ACHN (cell line): ENCODE data around the gene DBNDD1.
"Not testable (repeated sequence)": the region's sequence is repeated elsewhere in the genome, so short reads cannot be mapped to it uniquely, and the experiment has no call there.

Experiments used
- DNase-seq: peaks from one replicate; pipeline ENCODE4 v3.0.0-alpha.2; 2015
- in situ Hi-C: cut with HindIII; loops from 2 replicates; pipeline ENCODE4 v1.10.0; 2017; ENCODE audit warnings: low sequenced_read_pairs, low pct_ligation_motif_present, low pct_unique_long_range_greater_than_20kb

Gene DBNDD1

DNA sequence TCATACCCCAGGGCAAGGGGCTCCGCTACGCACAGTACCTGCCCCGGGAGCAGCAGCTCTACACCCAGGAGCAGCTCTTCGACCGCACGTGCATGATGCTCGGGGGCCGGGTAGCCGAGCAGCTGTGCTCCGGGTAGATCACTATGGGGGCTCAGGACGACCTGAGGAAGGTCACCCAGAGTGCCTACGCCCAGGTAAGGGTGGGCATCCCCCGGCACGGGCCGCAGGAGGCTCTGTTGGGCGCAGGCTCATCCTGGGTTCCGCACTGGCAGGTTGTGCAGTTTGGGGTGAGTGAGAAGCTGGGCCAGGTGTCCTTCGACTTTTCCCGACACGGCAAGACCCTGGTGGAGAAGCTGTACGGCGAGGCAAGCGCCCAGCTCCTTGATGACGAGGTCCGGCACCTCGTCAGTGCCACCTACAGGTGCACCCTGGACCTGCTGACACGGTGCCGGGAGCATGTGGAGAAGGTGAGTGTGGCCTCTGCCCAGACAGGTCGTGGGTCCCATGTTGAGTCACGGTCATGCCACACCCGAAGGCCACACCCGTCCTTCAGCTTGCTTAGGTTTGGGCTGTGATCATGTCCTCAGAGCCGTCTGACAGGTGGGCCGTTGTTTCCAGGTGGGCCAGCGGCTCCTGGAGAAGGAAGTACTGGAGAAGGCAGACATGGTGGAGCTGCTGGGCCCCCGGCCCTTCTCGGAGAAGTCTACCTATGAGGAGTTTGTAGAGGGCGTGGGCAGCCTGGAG, 19.3 kb downstream of the DBNDD1 start:
- no peak for DNase-seq
- in situ Hi-C loops, result no loop called here

DNA sequence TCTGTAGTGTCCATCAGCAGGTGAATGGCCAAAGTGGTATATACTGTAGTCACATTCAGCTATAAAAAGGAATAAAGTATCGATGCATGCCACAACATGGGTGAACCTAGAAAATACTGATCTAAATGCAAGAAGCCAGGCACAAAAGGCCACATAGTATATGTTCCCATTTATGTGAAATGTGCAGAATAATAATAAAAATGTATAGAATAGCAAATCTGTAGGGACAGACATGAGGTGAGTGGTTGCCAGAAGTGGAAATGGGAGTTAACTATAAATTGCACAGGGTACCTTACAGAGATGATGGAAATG, 23.1 kb downstream of the DBNDD1 start:
- DNase-seq, result no peak
- in situ Hi-C loops, result no loop called here

DNA sequence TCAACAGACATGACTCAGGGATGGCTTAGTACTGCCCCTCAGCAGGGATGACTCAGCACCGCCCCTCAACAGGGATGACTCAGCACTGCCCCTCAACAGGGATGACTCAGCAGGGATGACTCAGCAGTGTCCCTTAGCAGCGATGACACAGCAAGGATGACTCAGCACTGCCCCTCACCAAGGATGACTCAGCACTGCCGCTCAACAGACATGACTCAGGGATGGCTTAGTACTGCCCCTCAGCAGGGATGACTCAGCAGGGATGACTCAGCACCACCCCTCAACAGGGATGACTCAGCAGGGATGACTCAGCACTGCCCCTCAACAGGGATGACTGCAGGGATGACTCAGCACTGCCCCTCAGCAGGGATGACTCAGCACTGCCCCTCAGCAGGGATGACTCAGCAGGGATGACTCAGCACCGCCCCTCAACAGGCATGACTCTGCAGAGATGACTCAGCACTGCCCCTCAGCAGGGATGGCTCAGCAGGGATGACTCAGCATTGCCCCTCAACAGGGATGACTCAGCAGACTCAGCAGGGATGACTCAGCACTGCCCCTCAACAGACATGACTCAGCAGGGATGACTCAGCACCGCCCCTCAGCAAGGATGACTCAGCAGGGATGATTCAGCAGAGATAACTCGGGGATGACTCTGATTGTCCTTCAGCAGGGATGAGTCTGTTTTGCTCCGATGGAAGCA, 23.6 kb downstream of the DBNDD1 start:
- in situ Hi-C loops, result not testable (repeated sequence)
- DNase-seq, result peak; percentile 64

DNA sequence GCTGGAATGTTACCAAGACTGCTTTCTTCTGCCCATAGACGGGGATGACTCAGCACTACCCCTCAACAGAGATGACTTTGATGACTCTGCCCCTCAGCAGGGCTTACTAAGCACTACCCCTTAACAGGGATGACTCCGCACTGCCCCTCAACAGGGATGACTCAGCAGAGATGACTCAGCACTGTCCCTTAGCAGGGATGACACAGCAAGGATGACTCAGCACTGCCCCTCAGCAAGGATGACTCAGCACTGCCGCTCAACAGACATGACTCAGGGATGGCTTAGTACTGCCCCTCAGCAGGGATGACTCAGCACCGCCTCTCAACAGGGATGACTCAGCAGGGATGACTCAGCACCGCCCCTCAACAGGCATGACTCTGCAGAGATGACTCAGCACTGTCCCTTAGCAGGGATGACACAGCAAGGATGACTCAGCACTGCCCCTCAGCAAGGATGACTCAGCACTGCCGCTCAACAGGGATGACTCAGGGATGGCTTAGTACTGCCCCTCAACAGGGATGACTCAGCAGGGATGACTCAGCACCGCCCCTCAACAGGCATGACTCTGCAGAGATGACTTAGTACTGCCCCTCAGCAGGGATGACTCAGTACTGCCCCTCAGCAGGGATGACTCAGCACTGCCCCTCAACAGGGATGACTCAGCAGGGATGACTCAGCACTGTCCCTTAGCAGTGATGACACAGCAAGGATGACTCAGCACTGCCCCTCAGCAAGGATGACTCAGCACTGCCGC, 24.4 kb downstream of the DBNDD1 start:
- DNase-seq, result peak; percentile 62
- in situ Hi-C loops, result not testable (repeated sequence)

DNA sequence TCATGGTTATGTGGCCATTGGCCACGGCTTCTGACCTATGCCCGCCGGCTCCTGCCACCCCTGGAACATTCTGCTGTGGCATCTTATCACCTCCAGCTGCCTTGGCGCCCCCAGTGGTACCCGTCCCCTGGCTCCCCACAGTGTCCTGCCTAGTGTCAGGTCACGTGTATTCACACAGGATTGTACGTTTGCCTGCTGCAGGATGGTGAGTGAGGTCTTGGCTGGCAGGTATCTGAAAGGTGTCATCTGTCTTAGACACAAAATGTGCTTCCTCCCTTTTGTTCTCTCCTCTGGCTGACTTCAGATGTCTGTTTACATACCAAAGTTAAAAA, 24.9 kb downstream of the DBNDD1 start:
- DNase-seq, result no peak
- in situ Hi-C loops, result no loop called here

DNA sequence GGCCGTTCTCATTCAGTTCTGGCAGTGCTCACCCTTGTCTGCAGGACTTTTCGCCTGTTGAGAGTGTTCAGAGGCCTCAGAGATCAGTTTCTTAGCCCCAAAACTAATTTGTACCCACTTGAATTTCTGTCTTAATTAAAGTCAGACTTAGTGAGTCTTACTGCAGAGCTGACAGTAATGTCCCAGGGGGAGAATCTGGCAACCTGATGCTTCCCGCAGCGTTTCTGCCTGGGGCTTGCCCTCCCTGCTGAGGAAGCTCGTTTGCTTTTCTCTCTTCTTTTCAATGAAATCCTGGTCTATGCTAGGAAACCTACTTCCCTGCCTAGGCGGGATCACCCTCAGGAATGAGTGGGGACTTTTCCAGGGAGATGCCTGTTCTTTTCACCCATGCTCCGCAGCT, 25.3 kb downstream of the DBNDD1 start:
- in situ Hi-C loops, result no loop called here

DNA sequence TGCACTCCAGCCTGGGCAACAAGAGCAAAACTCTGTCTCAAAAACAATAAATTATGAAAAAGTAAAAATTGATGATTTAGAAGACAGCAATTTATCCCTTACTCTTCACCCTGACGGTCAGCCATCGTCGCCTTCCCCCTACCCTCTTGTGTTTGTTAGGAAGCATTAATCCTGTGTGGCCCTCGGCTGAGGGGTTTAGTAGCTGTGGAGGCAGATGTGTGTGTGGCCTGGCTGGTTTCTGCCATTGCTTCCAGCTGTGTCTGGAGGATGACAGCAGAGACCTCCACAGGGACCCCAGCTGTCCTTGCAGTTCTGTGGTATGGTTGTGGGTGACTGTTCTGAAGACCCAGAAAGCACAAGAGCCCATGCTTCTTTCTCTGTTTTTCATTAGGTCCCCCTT, 25.9 kb downstream of the DBNDD1 start:
- in situ Hi-C loops, result no loop called here

More for the DNA sequence above, 25.3 kb downstream of the DBNDD1 start:
- no peak for DNase-seq

DNA sequence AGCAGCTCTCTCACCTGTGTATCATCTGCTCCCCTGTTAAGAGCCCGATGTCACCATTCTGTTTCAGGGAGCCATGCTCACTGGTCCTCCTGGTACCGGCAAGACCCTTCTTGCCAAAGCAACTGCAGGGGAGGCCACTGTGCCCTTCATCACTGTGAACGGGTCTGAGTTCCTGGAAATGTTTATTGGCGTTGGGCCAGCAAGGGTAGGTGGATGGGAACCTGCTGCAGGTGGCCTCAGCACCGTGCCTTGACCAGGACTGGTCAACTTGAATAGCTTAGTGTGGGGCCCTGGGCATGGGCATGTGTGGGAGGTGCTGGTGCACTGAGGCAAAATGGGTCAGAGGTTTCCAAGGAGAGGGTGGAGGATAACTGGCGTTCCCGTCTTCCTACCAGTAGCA, 28.5 kb downstream of the DBNDD1 start:
- DNase-seq, result no peak
- in situ Hi-C loops, result no loop called here

More for the DNA sequence above, 25.9 kb downstream of the DBNDD1 start:
- no peak for DNase-seq

DNA sequence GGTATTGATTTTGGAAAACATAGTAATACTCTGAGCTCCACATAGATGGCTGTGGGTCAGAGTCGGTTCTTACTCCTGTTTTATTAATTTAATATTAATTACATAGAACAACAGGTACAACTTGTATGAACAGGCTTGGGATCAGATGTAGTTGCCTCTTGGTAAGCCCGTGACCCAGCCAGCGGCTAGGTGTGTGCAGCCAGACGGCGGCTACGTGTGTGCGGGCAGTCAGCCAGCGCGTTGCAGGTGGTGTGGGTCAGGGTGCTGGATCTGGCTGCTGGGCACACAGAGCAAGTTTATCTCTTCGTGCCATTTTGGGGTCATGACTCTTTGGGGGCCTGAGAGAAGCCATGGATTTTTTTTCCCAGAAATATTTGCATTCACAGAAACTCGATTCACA, 30.3 kb downstream of the DBNDD1 start:
- in situ Hi-C loops, result no loop called here
- no peak for DNase-seq

DNA sequence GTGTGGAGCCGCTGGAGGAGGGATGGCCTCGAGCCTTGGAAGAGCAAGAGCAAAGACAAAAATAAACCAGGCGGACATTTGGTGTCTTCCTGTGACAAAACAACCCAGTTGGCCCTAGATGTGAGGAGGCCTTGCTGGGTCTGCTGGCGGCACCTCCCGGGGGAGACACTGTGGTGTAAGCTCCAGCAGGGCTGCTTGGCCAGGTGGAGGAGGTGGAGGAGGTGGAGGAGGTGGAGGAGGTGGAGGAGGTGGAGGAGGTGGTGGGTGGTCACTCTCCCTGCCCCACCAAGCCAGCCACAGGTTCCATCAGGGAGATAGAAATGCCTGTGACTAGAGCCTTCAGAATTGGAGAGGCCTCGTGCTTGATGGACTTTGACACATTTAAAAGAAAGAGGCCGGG, 32.1 kb downstream of the DBNDD1 start:
- DNase-seq, result no peak

DNA sequence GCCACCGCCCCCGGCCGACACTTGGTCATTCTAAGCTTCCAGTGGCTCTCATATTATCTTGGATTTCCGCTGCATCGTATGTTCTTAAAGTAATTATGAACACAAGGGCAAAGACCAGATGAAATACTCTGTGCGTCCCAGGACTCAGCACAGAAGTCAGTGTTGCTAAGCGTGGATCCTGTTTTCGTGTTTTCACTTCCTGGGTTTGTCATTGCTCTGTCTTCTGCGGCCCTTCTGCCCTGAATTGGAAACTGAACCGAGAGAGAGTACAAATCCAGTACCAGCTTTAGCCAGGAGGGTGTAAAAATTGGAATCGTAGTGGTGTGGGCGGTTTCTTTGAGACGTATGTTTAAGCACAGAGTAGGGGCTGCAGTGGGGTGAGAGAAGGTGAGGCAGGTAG, 32.7 kb downstream of the DBNDD1 start:
- DNase-seq, result no peak
- in situ Hi-C loops, result no loop called here

More for the DNA sequence above, 32.1 kb downstream of the DBNDD1 start:
- in situ Hi-C loops, result no loop called here

DNA sequence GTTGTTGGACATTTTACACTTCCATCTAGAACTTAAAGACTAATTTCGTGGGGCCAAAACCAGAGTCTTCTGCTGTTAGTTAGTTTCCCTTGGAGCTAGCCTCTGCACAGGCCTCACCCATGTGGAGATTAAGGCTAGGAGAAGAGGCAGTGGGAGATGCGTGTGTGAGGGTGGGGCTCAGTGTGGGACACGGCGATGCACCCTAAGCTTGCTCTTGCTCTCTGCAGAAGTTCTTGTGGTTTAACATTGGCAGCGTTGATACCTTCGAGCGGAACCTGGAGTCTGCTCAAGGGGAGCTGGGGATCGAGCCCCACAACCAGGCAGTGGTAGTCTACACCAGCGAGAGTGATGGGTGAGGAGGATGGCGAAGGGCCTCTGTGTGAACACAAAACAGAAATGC, 34.0 kb downstream of the DBNDD1 start:
- in situ Hi-C loops, result no loop called here
- no peak for DNase-seq

DNA sequence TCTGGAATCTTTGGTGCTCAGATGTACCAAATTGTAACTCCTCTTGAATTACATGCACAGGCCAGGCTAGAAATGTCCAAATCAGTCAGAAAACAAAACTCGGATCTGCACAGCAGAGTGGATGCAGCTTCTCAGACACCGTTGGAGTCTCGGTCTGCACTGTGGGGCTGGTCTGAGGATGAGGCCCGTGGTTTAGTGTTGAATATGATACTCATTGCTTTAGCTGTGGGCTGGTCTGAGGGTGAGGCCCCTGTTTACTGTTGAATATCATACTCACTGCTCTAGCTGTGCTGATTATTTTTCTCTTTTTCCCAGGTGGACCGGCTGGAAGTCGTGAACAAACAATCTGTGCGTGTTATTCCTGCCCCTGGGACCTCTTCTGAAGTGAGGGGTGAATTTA, 35.0 kb downstream of the DBNDD1 start:
- DNase-seq, result no peak
- in situ Hi-C loops, result no loop called here

DNA sequence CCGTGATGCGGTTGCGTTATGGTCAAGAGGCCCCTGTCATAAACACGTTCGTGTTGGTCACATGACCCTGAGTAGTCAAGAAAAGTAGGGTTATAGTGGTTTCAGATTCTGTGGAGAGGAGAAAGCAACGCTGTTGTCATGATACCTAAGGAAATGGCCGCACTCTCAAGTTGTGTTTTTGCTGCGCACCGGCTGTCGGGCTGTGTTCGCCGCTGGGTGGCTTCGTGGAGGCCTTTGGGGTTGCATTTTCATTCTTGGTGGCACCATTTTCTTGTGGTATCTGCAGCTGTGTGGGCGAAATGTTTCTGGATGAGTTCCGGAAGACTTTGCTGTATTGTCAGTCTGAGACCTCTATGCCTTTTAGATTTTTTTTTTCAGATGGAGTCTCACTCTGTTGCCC, 35.7 kb downstream of the DBNDD1 start:
- DNase-seq, result no peak
- in situ Hi-C loops, result no loop called here

DNA sequence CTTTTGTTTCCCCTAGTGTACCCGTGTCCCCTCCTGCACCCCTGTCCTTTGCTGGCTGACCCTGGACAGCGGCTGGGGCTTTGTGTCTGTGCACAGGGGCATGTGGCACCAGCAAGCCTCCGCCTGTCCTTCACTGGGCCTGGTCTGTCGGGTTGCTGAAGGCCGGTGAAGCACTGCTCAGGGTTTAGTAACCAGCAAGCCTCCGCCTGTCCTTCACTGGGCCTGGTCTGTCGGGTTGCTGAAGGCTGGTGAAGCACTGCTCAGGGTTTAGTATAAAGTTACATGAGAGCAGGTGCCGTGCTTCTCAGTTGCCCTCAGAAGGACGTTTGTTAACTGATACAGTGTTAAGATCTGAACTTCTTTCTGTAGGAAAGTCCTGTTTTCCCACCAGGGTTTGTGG, 36.9 kb downstream of the DBNDD1 start:
- in situ Hi-C loops, result no loop called here
- no peak for DNase-seq

DNA sequence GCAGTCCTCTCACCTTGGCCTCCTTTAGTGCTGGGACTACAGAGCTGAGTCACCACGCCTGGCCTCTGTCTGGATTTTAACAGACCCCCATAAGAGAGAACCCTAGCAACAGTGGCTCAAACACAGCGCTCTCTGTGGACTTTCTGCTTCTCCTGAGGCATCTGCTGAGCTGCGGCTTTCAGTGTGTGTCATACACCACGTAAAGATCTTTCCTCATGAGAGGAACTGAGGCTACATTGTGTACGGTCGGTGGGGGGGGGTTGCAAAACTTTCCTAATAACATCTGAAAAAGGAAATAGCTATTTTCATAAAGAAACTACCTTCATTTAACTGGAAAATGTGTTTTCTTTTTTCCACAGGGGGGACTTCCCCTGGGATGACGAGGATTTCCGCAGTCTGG, 37.8 kb downstream of the DBNDD1 start:
- no peak for DNase-seq
- in situ Hi-C loops, result no loop called here

DNA sequence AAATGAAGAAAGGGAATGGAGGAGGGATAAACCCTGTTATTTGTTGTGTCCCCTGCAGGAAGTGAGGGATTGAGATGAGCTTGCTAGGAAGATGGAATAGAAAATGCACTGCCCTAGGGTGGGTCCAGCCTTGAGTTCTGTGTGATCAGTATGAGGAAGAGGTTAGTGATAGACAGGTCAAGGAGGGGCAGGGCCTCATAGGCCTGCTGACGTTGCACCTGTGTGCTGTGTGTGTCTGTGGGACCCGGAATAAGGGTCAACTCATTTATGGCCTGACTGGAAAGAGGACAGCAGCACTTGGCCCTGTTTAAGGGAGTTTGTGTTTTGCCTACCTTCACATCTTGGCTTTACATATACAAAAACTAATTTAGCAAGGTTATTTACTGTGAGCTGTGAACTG, 44.4 kb downstream of the DBNDD1 start:
- in situ Hi-C loops, result no loop called here

DNA sequence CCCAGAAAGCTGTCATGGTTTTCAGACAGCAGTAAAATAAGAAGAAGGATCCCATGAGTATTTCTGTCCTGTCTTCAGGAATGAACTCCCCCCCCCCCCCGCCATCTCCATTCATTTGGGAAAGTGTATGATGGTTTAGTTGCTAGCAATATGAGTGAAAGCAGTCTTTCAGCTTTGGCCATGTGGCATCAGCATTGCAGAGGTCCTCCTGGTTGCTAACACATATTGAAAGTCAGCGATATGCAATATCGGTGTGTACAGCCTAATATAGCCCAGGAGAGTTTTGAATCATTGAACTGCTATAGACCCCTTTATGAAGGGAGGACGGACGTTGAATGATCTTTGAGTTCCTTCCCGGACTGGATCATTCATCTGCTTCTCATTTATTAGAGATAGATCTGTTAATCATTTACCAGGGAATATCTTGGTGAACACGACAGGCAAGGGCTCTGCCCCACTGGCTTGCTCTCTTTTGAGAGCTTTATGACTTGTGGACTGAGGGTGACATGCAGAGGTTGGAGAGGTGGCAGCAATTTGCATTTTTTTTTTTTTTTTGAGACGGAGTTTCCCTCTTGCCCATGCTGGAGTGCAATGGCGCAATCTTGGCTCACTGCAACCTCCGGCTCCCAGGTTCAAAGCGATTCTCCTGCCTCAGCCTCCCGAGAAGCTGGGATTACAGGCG, 45.5 kb downstream of the DBNDD1 start:
- in situ Hi-C loops, result no loop called here
- no peak for DNase-seq

More for the DNA sequence above, 44.4 kb downstream of the DBNDD1 start:
- no peak for DNase-seq

DNA sequence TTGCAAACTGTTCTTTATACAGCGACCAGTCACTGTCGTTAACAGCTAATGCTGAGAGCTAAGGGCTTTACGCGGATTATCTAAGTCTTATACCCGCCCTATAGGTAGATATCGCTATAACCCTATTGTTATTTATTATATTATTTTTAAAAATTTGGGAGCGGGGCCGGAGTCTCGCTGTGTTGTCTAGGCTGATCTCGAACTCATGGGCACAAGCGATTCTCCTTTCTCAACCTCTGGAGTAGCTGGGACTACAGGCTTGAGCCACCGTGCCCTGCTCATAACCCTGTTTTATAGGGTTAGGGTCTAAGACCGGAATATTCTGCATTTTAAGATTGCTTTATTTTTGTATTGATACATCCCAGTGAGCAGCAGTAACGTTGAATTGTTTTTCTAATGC, 46.0 kb downstream of the DBNDD1 start:
- no peak for DNase-seq
- in situ Hi-C loops, result no loop called here
